RWPE2 (cell line): ENCODE results near the gene PDZD8.

Source experiments
- ATAC-seq: fragments of 200-7000 bp; cut with Tn5 transposase; 3 replicates; pipeline ENCODE4 v1.9.1; 2021; ENCODE audit warnings: low read depth
- DNase-seq: peaks from one replicate; pipeline ENCODE4 v3.0.0-alpha.2; 2020; ENCODE audit warnings: low spot score
- H3K27ac ChIP-seq: fragments of 450-650 bp; 2 replicates; pipeline ENCODE4 v1.5.1; 2017; ENCODE audit warnings: mild to moderate bottlenecking; ENCODE audit not compliant: poor library complexity, severe bottlenecking
- H3K27me3 ChIP-seq: fragments of 250-450 bp; sonication (Bioruptor Pico); 2 replicates; pipeline ENCODE4 v1.5.1; 2021; ENCODE audit warnings: mild to moderate bottlenecking, moderate library complexity; ENCODE audit not compliant: insufficient read depth, poor library complexity, severe bottlenecking
- H3K36me3 ChIP-seq: fragments of 250-450 bp; sonication (Bioruptor Pico); 2 replicates; pipeline ENCODE4 v1.5.1; 2020; ENCODE audit warnings: low read depth, mild to moderate bottlenecking, moderate library complexity
- H3K4me1 ChIP-seq: fragments of 250-450 bp; sonication (Bioruptor Pico); 2 replicates; pipeline ENCODE4 v1.5.1; 2021; ENCODE audit warnings: mild to moderate bottlenecking, moderate library complexity; ENCODE audit not compliant: insufficient read depth, poor library complexity, severe bottlenecking
- H3K4me3 ChIP-seq: fragments of 250-450 bp; sonication (Bioruptor Pico); 2 replicates; pipeline ENCODE4 v1.5.1; 2021; ENCODE audit warnings: mild to moderate bottlenecking, moderate library complexity; ENCODE audit not compliant: severe bottlenecking
- H3K9me3 ChIP-seq: fragments of 250-450 bp; sonication (Bioruptor Pico); 2 replicates; pipeline ENCODE4 v1.5.1; 2021; ENCODE audit warnings: mild to moderate bottlenecking, moderate library complexity; ENCODE audit not compliant: severe bottlenecking
- CTCF ChIP-seq: fragments of 450-650 bp; IDR thresholded peaks from one replicate; pipeline ENCODE4 v1.5.1; 2017; ENCODE audit warnings: mild to moderate bottlenecking, moderate library complexity; ENCODE audit not compliant: poor library complexity, severe bottlenecking

PDZD8 gene

DNA sequence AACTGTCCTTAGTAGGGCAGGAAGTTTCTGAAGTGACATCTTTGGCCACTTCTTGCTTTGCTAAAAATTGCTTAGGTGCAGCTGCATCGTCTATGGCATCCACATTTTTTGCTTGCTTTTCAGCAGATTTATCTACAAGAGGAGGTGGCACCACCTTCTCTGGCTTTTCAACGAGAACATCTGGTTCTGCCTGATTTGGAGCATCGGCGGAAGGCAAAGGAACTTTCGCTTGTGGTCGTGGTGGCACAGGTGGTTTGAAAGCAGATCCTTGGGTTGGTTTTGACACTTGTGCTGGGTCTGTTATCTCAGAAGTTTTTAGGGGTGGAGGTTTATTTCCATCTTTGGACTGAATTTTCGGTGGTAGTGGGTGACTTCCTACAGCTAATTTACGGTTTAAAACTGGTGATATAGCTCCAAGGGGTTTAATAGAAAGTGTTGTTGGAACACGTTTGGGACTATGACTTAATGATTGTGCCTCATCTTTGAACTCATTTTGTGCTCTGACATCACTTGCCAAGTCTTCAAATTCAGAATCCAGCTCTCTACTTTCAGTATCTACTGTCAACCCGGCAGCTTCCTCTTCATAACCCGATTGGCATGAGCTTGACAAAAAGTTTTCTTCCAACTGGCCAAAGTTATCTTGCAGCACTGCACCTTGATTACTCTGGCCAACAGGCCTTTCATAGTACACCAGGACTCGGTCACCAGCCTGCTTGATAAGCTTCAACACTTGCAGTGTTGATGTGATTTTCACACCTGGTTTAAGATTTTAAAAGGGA, 90.3 kb downstream of the PDZD8 start:
- Histone ChIP-seq H3K27ac (no peak overlapping the region), H3K4me3 (no peak overlapping the region), H3K4me1 (no peaks in the 10 kb centered on the region), H3K9me3 (no peaks in the 10 kb centered on the region), H3K36me3 (peaks cover 39% of the 10 kb centered on the region), H3K27me3 (no peaks in the 10 kb centered on the region)
- DNase-seq: no peak
- TF ChIP-seq CTCF: no peak
- no peak for ATAC-seq

GRCh38 chr10:117277675-117278074, 97.6 kb downstream of the PDZD8 start:
- H3K9me3 ChIP-seq: no peaks in the 10 kb centered on the region
- TF ChIP-seq CTCF: no peak
- no peak overlapping the region for H3K4me3 ChIP-seq
- H3K4me1 ChIP-seq: no peaks in the 10 kb centered on the region
- 0 out of 2 replicates have a peak, but pooled peaks cover 2% of the 10 kb centered on the region for H3K36me3 ChIP-seq
- H3K27ac ChIP-seq: no peak overlapping the region
- ATAC-seq (no peak), DNase-seq (no peak)
- no peaks in the 10 kb centered on the region for H3K27me3 ChIP-seq

GRCh38 chr10:117275121-117275520, 100.1 kb downstream of the PDZD8 start:
- ATAC-seq: no peak
- 0 out of 2 replicates have a peak, but pooled peaks cover 2% of the 10 kb centered on the region for H3K36me3 ChIP-seq
- no peak overlapping the region for H3K27ac ChIP-seq
- DNase-seq: no peak
- H3K4me3 ChIP-seq: no peak overlapping the region
- peaks cover 13% of the 10 kb centered on the region for H3K4me1 ChIP-seq
- TF ChIP-seq CTCF: no peak
- no peaks in the 10 kb centered on the region for H3K27me3 ChIP-seq
- no peaks in the 10 kb centered on the region for H3K9me3 ChIP-seq

- Histone ChIP-seq H3K36me3 (no peaks in the 10 kb centered on the region), H3K4me3 (no peak overlapping the region), H3K27ac (no peak overlapping the region), H3K9me3 (no peaks in the 10 kb centered on the region), H3K4me1 (peaks cover 13% of the 10 kb centered on the region), H3K27me3 (no peaks in the 10 kb centered on the region)
- ATAC-seq (no peak), DNase-seq (no peak)
- TF ChIP-seq CTCF: no peak
These were observed 100.7 kb downstream of the PDZD8 start for GRCh38 chr10:117274509-117274908.

GRCh38 chr10:117273980-117274379, 101.3 kb downstream of the PDZD8 start:
- TF ChIP-seq CTCF: no peak
- DNase-seq: no peak
- H3K4me1 ChIP-seq: peaks cover 13% of the 10 kb centered on the region
- no peaks in the 10 kb centered on the region for H3K27me3 ChIP-seq
- H3K36me3 ChIP-seq: no peaks in the 10 kb centered on the region
- no peak for ATAC-seq
- no peak overlapping the region for H3K4me3 ChIP-seq
- no peaks in the 10 kb centered on the region for H3K9me3 ChIP-seq
- no peak overlapping the region for H3K27ac ChIP-seq
